WTC11 (cell line): ENCODE measurements around the gene SEZ6. TPM values are rescaled to one million over a fixed set of nuclear protein-coding genes. Genes with fewer than 3 reads are reported as not detected.

ENCODE experiments used
- ATAC-seq: fragments of 200-7000 bp; cut with Tn5 transposase; 2 replicates; pipeline ENCODE4 v1.10.0; 2021; ENCODE audit warnings: mild to moderate bottlenecking, moderate library complexity
- CTCF ChIA-PET: fragments of 300-600 bp; sonication (Branson Sonifier 250); formaldehyde crosslinking; loops from one replicate; lab custom pipeline; 2021; ENCODE audit warnings: antibody characterized with exemption; lab: Charles Lee
- POLR2A ChIA-PET: fragments of 350-600 bp; sonication (Branson Sonifier 250); formaldehyde crosslinking; loops from one replicate; lab custom pipeline; 2021; ENCODE audit warnings: antibody characterized with exemption; lab: Charles Lee
- DNase-seq: peaks from one replicate; pipeline ENCODE4 v3.0.0; 2021; ENCODE audit warnings: low spot score
- H3K27ac Mint-ChIP-seq: 2 replicates; pipeline ENCODE4 v1.8.0; 2021; ENCODE audit warnings: mixed read lengths
- H3K27me3 Mint-ChIP-seq: 2 replicates; pipeline ENCODE4 v1.8.0; 2021; ENCODE audit warnings: low read depth, mild to moderate bottlenecking, moderate library complexity, mixed read lengths
- H3K36me3 Mint-ChIP-seq: 2 replicates; pipeline ENCODE4 v1.8.0; 2021; ENCODE audit warnings: mixed read lengths
- H3K4me1 Mint-ChIP-seq: 2 replicates; pipeline ENCODE4 v1.8.0; 2022; ENCODE audit warnings: mixed read lengths
- H3K4me3 Mint-ChIP-seq: 2 replicates; pipeline ENCODE4 v1.8.0; 2021; ENCODE audit warnings: mild to moderate bottlenecking, moderate library complexity, mixed read lengths
- H3K9me3 Mint-ChIP-seq: 2 replicates; pipeline ENCODE4 v1.8.0; 2021; ENCODE audit warnings: mixed read lengths
- CREB1 ChIP-seq: sonication (generic); formaldehyde crosslinking; IDR thresholded peaks from 2 replicates; pipeline ENCODE4 v1.8.0; 2023; ENCODE audit warnings: mild to moderate bottlenecking, missing genetic modification reagents
- CREM ChIP-seq: sonication (generic); formaldehyde crosslinking; IDR thresholded peaks from 2 replicates; pipeline ENCODE4 v1.8.1; 2022; ENCODE audit warnings: mild to moderate bottlenecking, missing genetic modification reagents, moderate library complexity
- CTCF ChIP-seq: fragments of 200-600 bp; IDR thresholded peaks from 2 replicates; pipeline ENCODE4 v1.8.0; 2022; ENCODE audit warnings: antibody characterized with exemption
- ELF4 ChIP-seq: sonication (generic); formaldehyde crosslinking; IDR thresholded peaks from 2 replicates; pipeline ENCODE4 v1.8.1; 2022; ENCODE audit warnings: low read depth, mild to moderate bottlenecking, moderate library complexity, missing genetic modification reagents
- FOXP1 ChIP-seq: sonication (generic); formaldehyde crosslinking; IDR thresholded peaks from 2 replicates; pipeline ENCODE4 v1.8.0; 2022; ENCODE audit warnings: missing genetic modification reagents, mild to moderate bottlenecking, moderate library complexity, borderline replicate concordance
- GRHL2 ChIP-seq: fragments of 250-450 bp; sonication (Bioruptor Pico); IDR thresholded peaks from 2 replicates; pipeline ENCODE4 v1.8.0; 2022; ENCODE audit warnings: mild to moderate bottlenecking, moderate library complexity; ENCODE audit not compliant: insufficient replicate concordance, severe bottlenecking
- NFE2L1 ChIP-seq: sonication (generic); formaldehyde crosslinking; IDR thresholded peaks from 2 replicates; pipeline ENCODE4 v1.8.1; 2023; ENCODE audit warnings: missing genetic modification reagents
- NFYB ChIP-seq: sonication (generic); formaldehyde crosslinking; conservative IDR thresholded peaks from 2 replicates; pipeline ENCODE4 v1.8.0; 2022; ENCODE audit warnings: low read depth, missing genetic modification reagents
- NR1H2 ChIP-seq: sonication (generic); formaldehyde crosslinking; IDR thresholded peaks from 2 replicates; pipeline ENCODE4 v1.9.0; 2021; ENCODE audit warnings: mild to moderate bottlenecking, moderate library complexity, missing genetic modification reagents
- RELA ChIP-seq: sonication (generic); formaldehyde crosslinking; IDR thresholded peaks from 2 replicates; pipeline ENCODE4 v1.8.1; 2022; ENCODE audit warnings: missing genetic modification reagents, mild to moderate bottlenecking, borderline replicate concordance
- RORB ChIP-seq: fragments of 250-450 bp; sonication (Bioruptor Pico); IDR thresholded peaks from 2 replicates; pipeline ENCODE4 v1.9.0; 2021; ENCODE audit warnings: mild to moderate bottlenecking
- SOX15 ChIP-seq: fragments of 250-450 bp; sonication (Bioruptor Pico); IDR thresholded peaks from 2 replicates; pipeline ENCODE4 v1.9.0; 2021; ENCODE audit warnings: mild to moderate bottlenecking
- SP1 ChIP-seq: sonication (generic); formaldehyde crosslinking; conservative IDR thresholded peaks from 2 replicates; pipeline ENCODE4 v1.8.1; 2022; ENCODE audit warnings: missing genetic modification reagents
- TCF7 ChIP-seq: sonication (generic); formaldehyde crosslinking; IDR thresholded peaks from 2 replicates; pipeline ENCODE4 v1.8.0; 2022; ENCODE audit warnings: mild to moderate bottlenecking, low read depth, missing genetic modification reagents, moderate library complexity
- USF2 ChIP-seq: sonication (generic); formaldehyde crosslinking; IDR thresholded peaks from 2 replicates; pipeline ENCODE4 v1.8.1; 2023; ENCODE audit warnings: mild to moderate bottlenecking, missing genetic modification reagents, moderate library complexity
- ZNF121 ChIP-seq: sonication (generic); formaldehyde crosslinking; IDR thresholded peaks from 2 replicates; pipeline ENCODE4 v1.8.0; 2023; ENCODE audit warnings: missing genetic modification reagents
- ZNF219 ChIP-seq: sonication (generic); formaldehyde crosslinking; IDR thresholded peaks from 2 replicates; pipeline ENCODE4 v1.8.0; 2023; ENCODE audit warnings: missing genetic modification reagents, mild to moderate bottlenecking, borderline replicate concordance
- ZNF232 ChIP-seq: sonication (generic); formaldehyde crosslinking; IDR thresholded peaks from 2 replicates; pipeline ENCODE4 v1.8.0; 2022; ENCODE audit warnings: mild to moderate bottlenecking, missing genetic modification reagents
- ZNF416 ChIP-seq: fragments of 250-450 bp; sonication (Bioruptor Pico); IDR thresholded peaks from 2 replicates; pipeline ENCODE4 v1.9.0; 2021; ENCODE audit warnings: mild to moderate bottlenecking, inconsistent platforms
- total RNA-seq: library from RNA; stranded (reverse); gene quantifications from 3 replicates; pipeline ENCODE4 v1.2.3, GENCODE V29; 2021
- TF ChIP-seq, protein P1 (sequence below): fragments of 250-450 bp; sonication (Bioruptor Pico); IDR thresholded peaks from 2 replicates; pipeline ENCODE4 v1.9.0; 2021; ENCODE audit warnings: mild to moderate bottlenecking
- TF ChIP-seq, protein P2 (sequence below): fragments of 250-450 bp; sonication (Bioruptor Pico); IDR thresholded peaks from 2 replicates; pipeline ENCODE4 v1.9.0; 2021; ENCODE audit warnings: moderate library complexity, mild to moderate bottlenecking, inconsistent platforms, borderline replicate concordance
- TF ChIP-seq, protein P3 (sequence below): sonication (generic); formaldehyde crosslinking; conservative IDR thresholded peaks from 2 replicates; pipeline ENCODE4 v1.8.1; 2023; ENCODE audit warnings: mild to moderate bottlenecking, low read depth, missing genetic modification reagents, moderate library complexity
- TF ChIP-seq, protein P4 (sequence below): sonication (generic); formaldehyde crosslinking; IDR thresholded peaks from 2 replicates; pipeline ENCODE4 v1.8.1; 2022; ENCODE audit warnings: low read depth, missing genetic modification reagents, borderline replicate concordance

The SEZ6 gene
- total RNA-seq, 1 experiment from 2014 or later: 3.0 TPM

DNA sequence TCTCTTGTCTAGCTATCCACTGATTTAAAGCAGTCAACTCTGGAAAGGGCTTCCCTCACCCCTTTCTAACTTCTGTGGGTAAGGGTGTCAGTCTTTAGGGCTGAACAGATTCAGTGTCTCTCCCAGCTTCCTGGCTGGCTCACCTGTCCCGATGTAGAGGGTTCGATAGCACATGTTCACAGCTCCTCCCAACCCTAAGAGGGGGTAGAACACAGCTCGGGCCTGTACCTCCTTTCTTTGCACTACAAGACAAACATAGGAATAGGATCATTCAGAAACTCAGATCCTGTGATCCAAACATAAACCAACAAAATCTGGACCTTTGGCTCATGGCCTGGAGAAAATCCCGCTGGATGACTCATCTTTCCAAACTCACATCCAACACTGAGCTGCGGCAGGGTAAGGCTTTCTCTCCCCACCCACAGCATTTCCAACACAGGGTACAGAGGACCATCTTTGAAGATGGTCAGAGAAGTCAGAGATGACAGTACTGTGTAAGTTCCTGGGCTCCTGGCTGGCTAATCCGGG, 97.1 kb downstream of the SEZ6 start:
- TF ChIP-seq, protein P1, sequence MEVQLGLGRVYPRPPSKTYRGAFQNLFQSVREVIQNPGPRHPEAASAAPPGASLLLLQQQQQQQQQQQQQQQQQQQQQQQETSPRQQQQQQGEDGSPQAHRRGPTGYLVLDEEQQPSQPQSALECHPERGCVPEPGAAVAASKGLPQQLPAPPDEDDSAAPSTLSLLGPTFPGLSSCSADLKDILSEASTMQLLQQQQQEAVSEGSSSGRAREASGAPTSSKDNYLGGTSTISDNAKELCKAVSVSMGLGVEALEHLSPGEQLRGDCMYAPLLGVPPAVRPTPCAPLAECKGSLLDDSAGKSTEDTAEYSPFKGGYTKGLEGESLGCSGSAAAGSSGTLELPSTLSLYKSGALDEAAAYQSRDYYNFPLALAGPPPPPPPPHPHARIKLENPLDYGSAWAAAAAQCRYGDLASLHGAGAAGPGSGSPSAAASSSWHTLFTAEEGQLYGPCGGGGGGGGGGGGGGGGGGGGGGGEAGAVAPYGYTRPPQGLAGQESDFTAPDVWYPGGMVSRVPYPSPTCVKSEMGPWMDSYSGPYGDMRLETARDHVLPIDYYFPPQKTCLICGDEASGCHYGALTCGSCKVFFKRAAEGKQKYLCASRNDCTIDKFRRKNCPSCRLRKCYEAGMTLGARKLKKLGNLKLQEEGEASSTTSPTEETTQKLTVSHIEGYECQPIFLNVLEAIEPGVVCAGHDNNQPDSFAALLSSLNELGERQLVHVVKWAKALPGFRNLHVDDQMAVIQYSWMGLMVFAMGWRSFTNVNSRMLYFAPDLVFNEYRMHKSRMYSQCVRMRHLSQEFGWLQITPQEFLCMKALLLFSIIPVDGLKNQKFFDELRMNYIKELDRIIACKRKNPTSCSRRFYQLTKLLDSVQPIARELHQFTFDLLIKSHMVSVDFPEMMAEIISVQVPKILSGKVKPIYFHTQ (CRISPR knock-in tag): no peak
- no peak for TF ChIP-seq SOX15 (CRISPR knock-in tag)
- TF ChIP-seq USF2 (CRISPR knock-in tag): no peak
- TF ChIP-seq GRHL2 (CRISPR knock-in tag): no peak
- TF ChIP-seq, protein P2, sequence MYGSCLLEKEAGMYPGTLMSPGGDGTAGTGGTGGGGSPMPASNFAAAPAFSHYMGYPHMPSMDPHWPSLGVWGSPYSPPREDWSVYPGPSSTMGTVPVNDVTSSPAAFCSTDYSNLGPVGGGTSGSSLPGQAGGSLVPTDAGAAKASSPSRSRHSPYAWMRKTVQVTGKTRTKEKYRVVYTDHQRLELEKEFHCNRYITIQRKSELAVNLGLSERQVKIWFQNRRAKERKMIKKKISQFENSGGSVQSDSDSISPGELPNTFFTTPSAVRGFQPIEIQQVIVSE (CRISPR knock-in tag): no peak
- TF ChIP-seq ZNF219: no peak
- TF ChIP-seq, protein P3, sequence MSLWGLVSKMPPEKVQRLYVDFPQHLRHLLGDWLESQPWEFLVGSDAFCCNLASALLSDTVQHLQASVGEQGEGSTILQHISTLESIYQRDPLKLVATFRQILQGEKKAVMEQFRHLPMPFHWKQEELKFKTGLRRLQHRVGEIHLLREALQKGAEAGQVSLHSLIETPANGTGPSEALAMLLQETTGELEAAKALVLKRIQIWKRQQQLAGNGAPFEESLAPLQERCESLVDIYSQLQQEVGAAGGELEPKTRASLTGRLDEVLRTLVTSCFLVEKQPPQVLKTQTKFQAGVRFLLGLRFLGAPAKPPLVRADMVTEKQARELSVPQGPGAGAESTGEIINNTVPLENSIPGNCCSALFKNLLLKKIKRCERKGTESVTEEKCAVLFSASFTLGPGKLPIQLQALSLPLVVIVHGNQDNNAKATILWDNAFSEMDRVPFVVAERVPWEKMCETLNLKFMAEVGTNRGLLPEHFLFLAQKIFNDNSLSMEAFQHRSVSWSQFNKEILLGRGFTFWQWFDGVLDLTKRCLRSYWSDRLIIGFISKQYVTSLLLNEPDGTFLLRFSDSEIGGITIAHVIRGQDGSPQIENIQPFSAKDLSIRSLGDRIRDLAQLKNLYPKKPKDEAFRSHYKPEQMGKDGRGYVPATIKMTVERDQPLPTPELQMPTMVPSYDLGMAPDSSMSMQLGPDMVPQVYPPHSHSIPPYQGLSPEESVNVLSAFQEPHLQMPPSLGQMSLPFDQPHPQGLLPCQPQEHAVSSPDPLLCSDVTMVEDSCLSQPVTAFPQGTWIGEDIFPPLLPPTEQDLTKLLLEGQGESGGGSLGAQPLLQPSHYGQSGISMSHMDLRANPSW (CRISPR knock-in tag): no peak
- TF ChIP-seq TCF7 (CRISPR knock-in tag): no peak
- TF ChIP-seq CREM (CRISPR knock-in tag): no peak
- DNase-seq: no peak
- Mint-ChIP-seq H3K9me3 (no peaks in the 10 kb centered on the region), H3K27ac (peak overlapping the region; percentile 72; the same call in 1 of the 2 replicates), H3K4me1 (peaks cover 36% of the 10 kb centered on the region), H3K27me3 (no peaks in the 10 kb centered on the region), H3K4me3 (no peak overlapping the region), H3K36me3 (peaks cover 71% of the 10 kb centered on the region)
- ChIA-PET POLR2A (no interaction called here), CTCF (interaction anchor here (1.0 to 9.0 kb wide), 4 partner anchors 8 to 235 kb away, joined by 3 to 103 read pairs (median 10); partner anchors contain the start of genes NEK8 and TLCD1)
- ATAC-seq: no peak

DNA sequence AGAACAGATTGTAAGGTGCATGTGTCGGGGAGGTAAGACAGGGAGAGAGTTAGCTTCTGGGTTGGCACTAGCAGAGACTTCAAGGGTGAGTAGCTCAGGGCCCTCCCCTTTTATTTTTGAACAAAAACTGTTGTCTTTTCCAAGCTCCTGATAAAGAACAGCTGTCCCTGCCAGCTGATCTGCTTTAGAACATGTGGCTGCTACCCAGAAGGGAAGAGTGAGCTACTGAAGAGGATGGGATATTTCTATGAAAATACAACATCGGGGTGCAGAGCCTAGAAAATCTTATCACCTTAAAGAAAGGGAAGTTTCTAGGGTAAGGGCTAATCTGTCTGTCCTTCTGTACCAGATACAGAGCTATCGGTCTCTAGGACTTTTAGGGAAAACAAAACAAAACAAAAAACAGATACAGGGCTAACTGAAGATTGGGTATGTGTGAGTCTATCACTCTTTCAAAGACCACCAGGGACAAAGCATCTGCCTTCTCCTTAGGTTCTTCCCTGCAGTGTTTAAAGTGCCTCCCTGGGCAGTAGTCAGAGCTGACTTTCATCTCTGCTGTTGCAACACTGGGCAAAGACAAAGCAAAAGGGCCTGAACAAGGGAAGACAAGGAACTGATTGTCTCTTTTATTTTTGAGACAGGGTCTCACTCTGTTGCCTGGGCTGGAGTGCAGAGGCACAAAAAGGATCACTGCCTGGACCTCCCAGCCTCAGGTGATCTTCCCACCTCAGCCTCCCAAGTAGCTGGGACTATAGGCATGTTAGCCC, 97.9 kb downstream of the SEZ6 start:
- ChIA-PET POLR2A (interaction anchor here (0.6 kb wide), 1 partner anchor 24 kb away, joined by 3 read pairs; no protein-coding TSS in a partner anchor), CTCF (interaction anchor here (0.9 to 9.0 kb wide), 5 partner anchors 9 to 179 kb away, joined by 4 to 103 read pairs (median 8); partner anchors contain the start of genes NEK8 and TLCD1)
- peaks cover 63% of the 10 kb centered on the region for H3K36me3 Mint-ChIP-seq
- no peak for DNase-seq
- no peak for ATAC-seq
- H3K4me3 Mint-ChIP-seq: no peak overlapping the region
- H3K4me1 Mint-ChIP-seq: peaks cover 39% of the 10 kb centered on the region
- no peaks in the 10 kb centered on the region for H3K27me3 Mint-ChIP-seq
- no peaks in the 10 kb centered on the region for H3K9me3 Mint-ChIP-seq
- peak overlapping the region; percentile 76; the same call in 1 of the 2 replicates for H3K27ac Mint-ChIP-seq
- TF ChIP-seq, protein P4, sequence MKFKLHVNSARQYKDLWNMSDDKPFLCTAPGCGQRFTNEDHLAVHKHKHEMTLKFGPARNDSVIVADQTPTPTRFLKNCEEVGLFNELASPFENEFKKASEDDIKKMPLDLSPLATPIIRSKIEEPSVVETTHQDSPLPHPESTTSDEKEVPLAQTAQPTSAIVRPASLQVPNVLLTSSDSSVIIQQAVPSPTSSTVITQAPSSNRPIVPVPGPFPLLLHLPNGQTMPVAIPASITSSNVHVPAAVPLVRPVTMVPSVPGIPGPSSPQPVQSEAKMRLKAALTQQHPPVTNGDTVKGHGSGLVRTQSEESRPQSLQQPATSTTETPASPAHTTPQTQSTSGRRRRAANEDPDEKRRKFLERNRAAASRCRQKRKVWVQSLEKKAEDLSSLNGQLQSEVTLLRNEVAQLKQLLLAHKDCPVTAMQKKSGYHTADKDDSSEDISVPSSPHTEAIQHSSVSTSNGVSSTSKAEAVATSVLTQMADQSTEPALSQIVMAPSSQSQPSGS (CRISPR knock-in tag): no peak
- no peak for TF ChIP-seq ELF4 (CRISPR knock-in tag)
- TF ChIP-seq RORB: no peak
- no peak for TF ChIP-seq NFYB (CRISPR knock-in tag)
- TF ChIP-seq NR1H2: no peak
- TF ChIP-seq SP1 (CRISPR knock-in tag): no peak
- TF ChIP-seq, protein P2 (CRISPR knock-in tag): no peak
- TF ChIP-seq ZNF232 (CRISPR knock-in tag): no peak
- TF ChIP-seq CREB1 (CRISPR knock-in tag): no peak
- TF ChIP-seq RELA (CRISPR knock-in tag): no peak
- TF ChIP-seq FOXP1: no peak
- no peak for TF ChIP-seq CTCF
- no peak for TF ChIP-seq ZNF121 (CRISPR knock-in tag)
- no peak for TF ChIP-seq ZNF416 (CRISPR knock-in tag)
- TF ChIP-seq NFE2L1 (CRISPR knock-in tag): no peak
